ENCODE data around the gene SH3GL1. TPM values are rescaled to one million over a fixed set of nuclear protein-coding genes. Genes with fewer than 3 reads are reported as not detected.

Gene SH3GL1
- total RNA-seq, 2 donors from 2014 or later: 47.0 to 50.8 TPM

DNA sequence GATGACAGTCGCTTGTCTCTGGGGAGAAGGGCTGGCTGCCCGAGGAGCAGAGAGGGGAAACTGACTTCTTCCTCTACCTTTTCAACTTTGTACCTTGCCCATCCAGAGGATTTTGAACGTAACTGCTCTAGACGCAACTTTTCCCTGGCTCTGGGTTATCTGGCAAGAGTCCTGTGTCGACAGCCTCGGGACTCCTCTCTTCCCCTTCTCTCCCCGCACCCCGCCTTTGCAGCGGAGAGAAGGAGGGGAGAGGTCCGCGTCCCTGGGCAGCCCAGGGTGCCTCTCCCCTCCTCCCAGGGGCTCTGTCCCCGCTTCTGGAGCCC, 574 bp downstream of the SH3GL1 start:
- peaks cover 48 to 50% of the 10 kb centered on the region in 2 donors for H3K4me1 Mint-ChIP-seq (ENCODE audit: low read depth in 2 of 2)
- H3K27ac Mint-ChIP-seq: peak overlapping the region; percentile 73 to 95
- peak overlapping the region; percentile 94 for H3K4me3 Mint-ChIP-seq
- no peaks in the 10 kb centered on the region for H3K27me3 Mint-ChIP-seq
- H3K36me3 Mint-ChIP-seq: peaks cover 2% of the 10 kb centered on the region
- peak; percentile 1 to 3 for ATAC-seq
- H3K9me3 Mint-ChIP-seq: no peaks in the 10 kb centered on the region
- DNase-seq (ENCODE audit: low spot score): no peak

DNA sequence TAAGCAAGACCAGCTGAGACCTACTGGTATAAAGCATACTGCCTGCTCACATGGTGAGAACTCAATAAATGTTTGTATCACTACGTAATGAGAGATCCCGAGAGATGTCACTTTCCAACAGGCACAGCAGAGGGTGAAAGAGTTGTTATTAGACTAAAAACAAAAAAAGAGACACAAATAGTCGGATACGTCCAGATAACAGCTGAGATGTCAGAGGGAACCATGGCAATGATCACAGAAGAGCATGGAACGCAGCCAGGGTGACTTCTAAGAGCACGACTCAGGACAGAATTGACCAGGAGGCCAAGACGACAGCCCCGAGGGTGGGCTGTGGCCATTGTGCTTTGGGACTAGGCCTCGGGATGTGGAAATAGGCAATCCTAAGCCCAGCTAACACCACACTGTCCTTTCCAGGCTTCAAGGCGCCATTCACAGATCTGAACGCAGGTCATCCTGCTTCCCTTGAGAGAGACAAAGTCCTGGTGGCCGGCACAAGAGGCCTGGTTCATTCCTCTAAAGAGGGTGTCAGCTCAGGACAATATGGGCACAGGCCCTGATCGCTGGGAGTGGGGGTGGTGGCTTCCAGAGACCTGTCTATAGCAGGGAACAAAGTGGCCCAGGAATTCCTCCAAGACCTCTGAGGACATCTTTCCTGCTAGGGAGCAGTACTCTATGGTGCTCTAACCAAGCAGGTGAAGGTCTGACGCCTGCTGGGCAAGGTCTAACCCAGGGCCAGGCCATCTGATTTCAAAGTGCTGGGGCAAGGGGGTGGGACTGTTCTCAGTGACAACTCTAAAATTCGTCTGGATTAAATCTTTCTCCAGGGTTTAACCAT, 3.2 kb downstream of the SH3GL1 start:
- ATAC-seq (no peak), DNase-seq (ENCODE audit: low spot score) (no peak)
- H3K4me1 Mint-ChIP-seq (ENCODE audit: low read depth in 2 of 2): peaks cover 48 to 56% of the 10 kb centered on the region in 2 donors
- H3K9me3 Mint-ChIP-seq: no peaks in the 10 kb centered on the region
- no peaks in the 10 kb centered on the region for H3K36me3 Mint-ChIP-seq
- no peak overlapping the region for H3K4me3 Mint-ChIP-seq
- no peak overlapping the region for H3K27ac Mint-ChIP-seq
- H3K27me3 Mint-ChIP-seq: no peaks in the 10 kb centered on the region

DNA sequence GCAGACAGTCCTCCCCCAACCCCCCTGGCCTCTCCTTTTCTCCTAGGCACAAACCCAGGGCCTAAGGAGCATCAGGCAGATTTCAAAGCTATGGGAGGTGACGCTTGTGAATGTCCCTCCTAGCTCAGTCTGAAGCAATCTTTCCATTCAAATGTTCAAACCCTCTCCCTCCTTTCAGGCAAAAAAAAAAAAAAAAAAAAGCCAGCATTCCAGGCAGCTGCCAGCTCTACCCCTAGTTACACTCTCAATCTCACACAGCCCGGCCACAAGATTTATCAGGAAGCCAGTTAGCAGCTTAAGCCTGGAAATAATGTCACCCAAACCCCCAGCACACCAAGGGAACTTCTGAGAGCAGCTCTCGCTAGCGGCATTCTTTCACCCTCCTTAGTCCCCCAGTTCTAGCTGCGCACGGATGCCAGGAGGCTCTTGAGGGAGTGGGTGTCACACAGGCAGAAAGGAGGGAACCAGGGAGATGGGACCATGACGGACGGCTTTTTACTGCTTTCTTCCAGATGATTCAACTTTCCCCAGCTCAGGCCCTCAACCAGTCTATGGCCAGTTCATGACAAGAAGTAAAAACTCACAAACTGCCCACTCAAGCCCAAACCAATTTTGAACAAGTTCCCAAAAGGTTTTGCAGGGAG, 6.3 kb downstream of the SH3GL1 start:
- Mint-ChIP-seq H3K36me3 (no peaks in the 10 kb centered on the region), H3K4me1 (ENCODE audit: low read depth in 2 of 2) (peaks cover 38 to 52% of the 10 kb centered on the region in 2 donors), H3K27ac (peak overlapping the region in 1 of 2 donors; percentile 52)

GRCh38 chr19:4391701-4392483, 8.5 kb downstream of the SH3GL1 start:
- H3K9me3 Mint-ChIP-seq: no peaks in the 10 kb centered on the region
- H3K4me1 Mint-ChIP-seq (ENCODE audit: low read depth in 2 of 2): peaks cover 36 to 49% of the 10 kb centered on the region in 2 donors
- ATAC-seq (no peak), DNase-seq (ENCODE audit: low spot score) (no peak)
- no peaks in the 10 kb centered on the region for H3K27me3 Mint-ChIP-seq
- H3K27ac Mint-ChIP-seq: no peak overlapping the region
- no peak overlapping the region for H3K4me3 Mint-ChIP-seq
- H3K36me3 Mint-ChIP-seq: no peaks in the 10 kb centered on the region

More for the DNA sequence above, 6.3 kb downstream of the SH3GL1 start:
- Mint-ChIP-seq H3K9me3 (no peaks in the 10 kb centered on the region), H3K27me3 (no peaks in the 10 kb centered on the region), H3K4me3 (no peak overlapping the region)
- ATAC-seq (no peak), DNase-seq (ENCODE audit: low spot score) (no peak)

DNA sequence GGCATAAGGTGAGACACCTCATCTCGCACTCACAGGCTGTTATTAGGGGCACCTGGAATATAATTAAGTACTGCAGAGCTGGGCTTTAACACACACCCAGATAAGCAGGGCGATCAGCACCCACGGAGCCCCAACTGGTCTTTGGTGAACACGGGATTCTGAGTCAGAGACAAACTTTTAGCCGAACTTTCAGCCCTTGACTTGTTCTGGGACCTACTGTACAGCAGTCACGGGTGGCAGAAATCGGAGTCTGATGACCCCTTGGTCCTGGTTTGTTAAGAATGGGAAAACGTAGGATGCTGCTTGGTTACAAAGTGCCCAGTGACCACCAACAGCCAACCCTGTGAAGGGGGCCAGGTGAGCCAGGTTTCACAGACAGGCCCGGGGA, 9.0 kb downstream of the SH3GL1 start:
- Mint-ChIP-seq H3K36me3 (no peaks in the 10 kb centered on the region), H3K9me3 (no peaks in the 10 kb centered on the region), H3K4me1 (ENCODE audit: low read depth in 2 of 2) (peaks cover 36 to 44% of the 10 kb centered on the region in 2 donors), H3K4me3 (no peak overlapping the region), H3K27ac (no peak overlapping the region), H3K27me3 (no peaks in the 10 kb centered on the region)
- DNase-seq (ENCODE audit: low spot score) (no peak), ATAC-seq (no peak)

- Mint-ChIP-seq H3K9me3 (no peaks in the 10 kb centered on the region), H3K27me3 (no peaks in the 10 kb centered on the region), H3K4me3 (peak overlapping the region; percentile 60), H3K4me1 (ENCODE audit: low read depth in 2 of 2) (peaks cover 36 to 44% of the 10 kb centered on the region in 2 donors), H3K36me3 (no peaks in the 10 kb centered on the region), H3K27ac (peak overlapping the region; percentile 46 to 59)
- ATAC-seq (no peak), DNase-seq (ENCODE audit: low spot score) (no peak)
Observed at GRCh38 chr19:4390567-4391305, 9.6 kb downstream of the SH3GL1 start.

GRCh38 chr19:4390017-4390566, 10.3 kb downstream of the SH3GL1 start:
- no peak for DNase-seq (ENCODE audit: low spot score)
- Mint-ChIP-seq H3K4me3 (peak overlapping the region; percentile 60), H3K27me3 (no peaks in the 10 kb centered on the region), H3K36me3 (no peaks in the 10 kb centered on the region), H3K4me1 (ENCODE audit: low read depth in 2 of 2) (peaks cover 32 to 41% of the 10 kb centered on the region in 2 donors), H3K27ac (peak overlapping the region; percentile 46 to 59), H3K9me3 (no peaks in the 10 kb centered on the region)
- ATAC-seq: peak; percentile 11 to 38

- Mint-ChIP-seq H3K4me3 (no peak overlapping the region), H3K4me1 (ENCODE audit: low read depth in 2 of 2) (peaks cover 27 to 35% of the 10 kb centered on the region in 2 donors), H3K9me3 (no peaks in the 10 kb centered on the region), H3K27me3 (no peaks in the 10 kb centered on the region), H3K27ac (peak overlapping the region in 1 of 2 donors; percentile 46), H3K36me3 (no peaks in the 10 kb centered on the region)
- ATAC-seq: no peak
- no peak for DNase-seq (ENCODE audit: low spot score)
Observed at GRCh38 chr19:4389511-4390016, 10.8 kb downstream of the SH3GL1 start.

- Mint-ChIP-seq H3K27ac (no peak overlapping the region), H3K36me3 (no peaks in the 10 kb centered on the region), H3K27me3 (no peaks in the 10 kb centered on the region), H3K4me1 (ENCODE audit: low read depth in 2 of 2) (peaks cover 22 to 30% of the 10 kb centered on the region in 2 donors), H3K9me3 (no peaks in the 10 kb centered on the region), H3K4me3 (no peak overlapping the region)
- no peak for DNase-seq (ENCODE audit: low spot score)
- ATAC-seq: no peak
Observed at GRCh38 chr19:4389064-4389375, 11.3 kb downstream of the SH3GL1 start.

GRCh38 chr19:4388337-4389063, 11.8 kb downstream of the SH3GL1 start:
- Mint-ChIP-seq H3K4me1 (ENCODE audit: low read depth in 2 of 2) (peaks cover 19 to 27% of the 10 kb centered on the region in 2 donors), H3K27me3 (no peaks in the 10 kb centered on the region), H3K36me3 (no peaks in the 10 kb centered on the region), H3K4me3 (no peak overlapping the region), H3K27ac (no peak overlapping the region), H3K9me3 (no peaks in the 10 kb centered on the region)
- ATAC-seq (no peak), DNase-seq (ENCODE audit: low spot score) (no peak)

DNA sequence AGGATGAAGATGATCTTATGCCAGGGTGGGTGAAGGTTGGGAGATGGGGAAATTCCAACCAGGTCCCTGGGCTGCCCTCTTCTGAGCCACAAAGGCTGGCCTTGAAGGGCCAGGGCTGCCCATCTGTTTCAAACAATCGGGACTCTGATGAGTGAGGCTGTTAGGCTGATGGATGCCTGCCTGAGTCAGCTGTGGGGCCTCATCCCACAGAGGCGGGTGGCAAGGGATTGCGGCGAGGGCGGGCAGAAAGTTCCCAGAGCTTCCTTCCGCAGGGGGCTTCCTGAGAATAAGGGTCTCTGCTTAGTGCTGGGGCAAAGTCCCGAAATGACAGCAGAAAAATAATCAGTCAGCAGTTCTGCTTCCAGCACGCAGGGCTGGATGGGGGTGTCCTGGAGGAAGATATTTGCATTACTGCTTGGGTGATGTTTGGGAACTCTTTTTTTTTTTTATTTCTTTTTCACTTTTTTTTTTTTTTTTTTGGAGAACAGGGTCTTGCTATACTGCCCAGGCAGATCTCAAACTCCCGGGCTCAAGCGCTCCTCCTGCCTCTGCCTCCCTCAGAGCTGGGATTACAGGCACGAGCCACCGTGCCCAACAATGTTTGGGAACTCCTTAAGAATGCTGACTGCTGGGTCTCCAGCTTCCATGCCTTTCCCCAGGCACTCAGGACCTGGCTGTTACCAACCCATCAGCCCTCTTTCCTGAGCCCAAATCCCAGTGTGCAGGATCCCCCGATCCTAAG, 14.1 kb downstream of the SH3GL1 start:
- ATAC-seq: no peak
- H3K27ac Mint-ChIP-seq: no peak overlapping the region
- H3K4me3 Mint-ChIP-seq: no peak overlapping the region
- H3K4me1 Mint-ChIP-seq (ENCODE audit: low read depth in 2 of 2): peaks cover 21 to 23% of the 10 kb centered on the region in 2 donors
- no peaks in the 10 kb centered on the region for H3K27me3 Mint-ChIP-seq
- DNase-seq (ENCODE audit: low spot score): no peak
- H3K9me3 Mint-ChIP-seq: no peaks in the 10 kb centered on the region
- H3K36me3 Mint-ChIP-seq: no peaks in the 10 kb centered on the region

Data from natural killer cell treated with Interleukin-12 subunit alpha and Interleukin-12 subunit beta and Interleukin-15 and Interleukin-18, amount 100 ng/mL, for 72 hours (primary cell).